A673 (cell line): ENCODE results near the gene POLR3A.

Experiments
- CTCF ChIP-seq: fragments of 300-800, 200-600 bp; sonication (generic); conservative IDR thresholded peaks from 2 replicates; pipeline ENCODE4 v1.5.1; 2017; ENCODE audit warnings: low read depth, mild to moderate bottlenecking, antibody characterized with exemption, low read length, moderate library complexity, mixed read lengths
- EZH2 ChIP-seq: fragments of 200-600 bp; sonication (generic); IDR thresholded peaks from 2 replicates; pipeline ENCODE4 v1.6.1; 2017; ENCODE audit warnings: borderline replicate concordance, low read depth, mild to moderate bottlenecking, mixed read lengths, antibody characterized with exemption, low read length; ENCODE audit not compliant: poor library complexity, severe bottlenecking

- TF ChIP-seq CTCF, result no peak
- no peak for TF ChIP-seq EZH2
Measured at GRCh38 chr10:77973276-77973675, 56.0 kb downstream of the POLR3A start.
